NCI-H748 treated with DMSO at 0.1 percent for 48 hours (cell line): ENCODE results near the gene B3GNT5.

Experiments used
- DNase-seq: peaks from one replicate; lab custom pipeline; 2025; lab: John Stamatoyannopoulos, UW

Gene B3GNT5

DNA sequence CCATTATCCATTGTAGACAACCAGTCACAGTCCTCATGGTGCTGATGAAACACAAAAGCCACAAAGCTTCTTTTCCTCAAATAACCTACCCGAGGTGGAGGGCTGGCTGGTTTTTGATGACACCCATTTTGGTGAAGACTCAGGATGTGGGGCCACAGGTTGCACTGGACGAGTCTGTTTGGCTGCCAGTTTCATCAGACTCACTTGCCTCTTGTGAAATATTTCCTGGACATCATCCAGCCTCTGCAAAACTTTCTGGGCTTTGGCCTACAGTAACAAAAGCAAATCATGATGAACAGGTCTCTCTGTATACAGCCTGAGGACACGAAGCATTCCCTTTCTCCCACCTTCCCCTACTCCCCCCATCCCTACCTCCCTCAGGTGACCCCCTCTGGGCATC, 42.2 kb downstream of the B3GNT5 start:
- DNase-seq = no peak

DNA sequence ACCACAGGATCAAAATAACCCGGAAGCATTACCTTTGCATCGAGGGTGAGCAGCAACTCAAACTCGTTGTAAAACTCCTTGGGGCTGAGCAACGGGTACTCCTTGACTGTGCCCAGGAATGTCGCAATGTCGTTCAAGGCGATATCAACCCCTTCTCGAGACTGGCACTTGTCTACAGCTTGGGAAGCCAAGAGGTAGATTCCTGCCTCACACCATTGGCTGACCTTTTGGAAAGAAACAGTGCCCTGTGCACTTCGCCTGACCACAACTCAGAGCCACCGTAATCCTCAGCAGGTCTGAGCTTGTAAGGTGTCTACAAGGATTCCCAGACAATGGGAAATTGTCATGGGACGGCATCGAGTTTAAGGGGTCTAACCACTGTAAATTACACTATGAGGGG, 43.9 kb downstream of the B3GNT5 start:
- no peak for DNase-seq

DNA sequence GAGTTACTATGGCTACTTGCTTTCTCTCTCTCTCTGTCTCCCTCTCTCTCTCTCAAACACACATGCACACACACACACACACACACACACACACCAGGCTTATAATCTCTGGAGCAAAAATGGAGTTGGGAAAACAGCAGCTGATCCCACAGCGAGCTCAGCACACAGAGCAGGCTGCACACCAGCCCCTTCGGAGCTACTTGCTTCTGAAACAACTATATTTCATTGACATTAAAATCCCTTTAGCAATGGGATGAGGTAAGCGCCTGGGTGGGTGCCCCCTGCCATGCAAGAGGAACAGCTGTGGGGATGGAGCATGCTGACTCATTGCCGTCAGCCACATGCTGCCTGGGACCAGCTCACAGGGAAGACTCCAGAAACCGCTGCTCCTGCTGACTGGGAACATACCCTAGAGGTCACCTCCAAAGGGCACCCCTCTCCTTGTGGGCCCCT, 45.7 kb downstream of the B3GNT5 start:
- DNase-seq = no peak

DNA sequence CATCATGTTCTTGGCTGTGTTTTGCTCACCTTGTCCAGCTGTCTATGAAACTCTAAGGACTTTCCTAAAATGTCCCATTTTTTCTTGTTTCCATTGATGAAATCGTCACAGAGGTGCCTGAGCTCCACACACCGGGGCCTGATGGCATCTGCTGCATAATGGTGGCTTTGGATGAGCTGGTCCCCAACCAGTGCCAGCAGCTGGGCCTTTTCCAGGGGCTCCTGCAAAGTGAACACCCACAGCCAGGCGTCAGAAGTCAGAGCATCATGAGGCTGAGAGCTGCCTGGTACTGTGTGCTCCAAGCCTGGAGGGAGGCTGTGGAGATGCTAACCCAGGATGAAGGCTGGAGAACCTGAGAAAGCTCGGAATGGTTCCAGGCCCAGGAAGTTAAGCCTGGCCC, 46.9 kb downstream of the B3GNT5 start:
- no peak for DNase-seq

DNA sequence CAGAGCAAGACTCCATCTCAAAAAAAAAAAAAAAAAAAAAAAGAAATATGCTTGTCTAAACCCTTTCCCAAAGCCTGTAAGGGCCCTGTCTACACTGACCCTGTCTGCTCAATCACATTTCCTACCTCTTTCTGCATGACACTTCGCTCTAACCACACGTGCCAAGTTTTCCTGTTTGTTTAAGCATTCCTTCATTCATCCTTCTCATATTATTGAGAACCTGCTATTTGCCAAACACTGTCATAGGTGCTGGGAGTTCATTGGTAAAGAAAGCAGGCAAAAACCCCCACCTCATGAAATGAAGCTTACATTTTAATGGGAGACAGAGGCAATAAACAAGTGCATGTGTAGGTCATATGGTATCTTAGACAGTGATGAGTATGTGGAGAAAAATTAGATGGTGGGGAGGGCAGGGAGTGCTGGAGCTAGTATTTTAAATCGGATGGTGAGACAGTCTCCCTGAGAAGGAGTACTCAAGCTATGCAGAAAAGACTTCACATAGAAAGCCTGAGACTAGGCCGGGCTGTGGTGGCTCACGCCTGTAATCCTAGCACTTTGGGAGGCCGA, 48.0 kb downstream of the B3GNT5 start:
- no peak for DNase-seq

DNA sequence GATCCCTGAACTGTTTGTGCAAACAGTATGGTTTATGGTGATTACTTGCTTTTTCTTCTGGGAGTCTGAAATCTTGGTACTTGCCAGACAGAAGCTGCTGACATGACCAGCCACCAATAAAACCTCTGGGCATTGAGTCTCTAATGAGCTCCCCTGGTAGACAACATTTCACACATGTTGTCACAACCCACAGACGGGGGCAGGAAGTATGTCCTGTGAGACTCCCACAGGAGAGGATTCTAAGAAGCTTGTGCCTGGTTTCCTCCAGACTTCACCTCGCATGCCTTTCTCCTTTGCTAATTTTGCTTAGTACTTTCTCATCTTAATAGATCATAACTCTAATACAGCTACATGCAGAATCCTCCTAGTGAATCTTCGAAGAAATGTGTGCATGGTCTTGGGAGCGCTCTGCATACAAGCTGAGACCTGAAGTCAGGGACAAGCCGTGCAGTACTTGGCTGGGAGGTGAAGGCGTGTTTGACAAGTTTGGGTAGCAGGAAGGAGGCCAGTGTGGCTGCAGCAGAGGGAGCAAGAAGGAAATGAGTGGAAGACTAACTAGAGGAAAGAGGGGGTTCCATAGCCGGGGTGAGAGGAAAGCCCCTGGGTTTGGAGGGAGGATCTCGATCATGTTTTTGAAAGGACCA, 49.0 kb downstream of the B3GNT5 start:
- DNase-seq = no peak

DNA sequence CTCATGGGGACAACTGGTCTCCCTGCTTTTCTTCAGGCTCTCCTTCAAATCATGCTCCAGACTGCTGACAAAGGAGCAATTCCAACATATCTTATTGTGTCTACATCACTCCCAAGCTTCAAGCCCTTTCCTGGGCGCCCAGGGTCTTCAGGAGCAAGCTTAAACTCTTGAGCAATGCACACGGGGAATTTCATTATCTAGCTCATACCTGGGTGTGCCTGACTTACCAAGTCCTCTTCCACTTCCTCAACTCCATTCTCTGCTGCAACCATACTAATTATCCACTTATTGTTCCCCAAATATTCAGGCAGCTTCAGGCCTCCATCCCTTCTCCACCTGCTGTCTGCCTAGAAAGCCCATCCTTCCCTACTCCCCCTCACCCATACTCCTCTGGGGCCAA, 50.6 kb downstream of the B3GNT5 start:
- no peak for DNase-seq

DNA sequence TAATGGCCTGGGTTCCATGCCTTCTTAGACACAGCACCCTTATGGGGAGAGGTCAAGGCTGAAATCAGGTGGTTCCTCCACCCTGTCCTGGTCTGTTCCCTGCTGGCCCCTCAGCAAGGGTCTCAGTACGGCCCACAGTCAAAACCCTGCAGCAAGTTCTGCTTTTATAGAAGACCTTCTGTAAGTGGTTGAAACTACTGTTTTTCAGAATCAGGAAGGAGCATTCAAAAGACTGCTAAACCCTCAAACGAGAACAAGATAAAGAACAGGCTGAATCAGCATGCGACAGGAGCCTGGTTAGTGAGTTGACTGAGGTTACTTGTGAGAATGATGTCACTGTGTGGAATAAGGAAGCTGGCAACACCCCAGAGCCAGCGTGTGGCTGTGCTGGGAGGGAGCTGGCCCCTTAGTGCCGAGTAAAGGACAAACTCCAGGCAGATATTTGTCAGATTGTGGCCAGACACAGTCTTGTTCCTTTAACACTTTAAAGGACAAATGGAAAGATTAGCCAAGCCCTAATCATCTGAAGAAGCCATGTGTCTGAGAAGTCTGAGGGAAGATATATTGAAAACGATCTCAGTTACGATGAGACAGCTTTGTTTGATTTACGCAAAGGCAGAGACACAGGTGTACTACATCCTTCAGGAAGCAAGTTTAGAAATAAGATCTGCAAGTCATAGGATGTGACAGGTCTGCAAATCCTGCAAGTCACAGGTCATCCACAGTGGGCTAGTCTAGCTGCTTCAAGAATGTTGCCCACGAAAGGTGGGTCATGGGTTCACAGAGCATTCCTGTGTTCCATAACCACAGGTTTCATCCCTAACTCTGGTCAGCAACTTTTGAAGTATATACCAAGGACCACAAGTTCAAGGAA, 54.0 kb downstream of the B3GNT5 start:
- DNase-seq = no peak

DNA sequence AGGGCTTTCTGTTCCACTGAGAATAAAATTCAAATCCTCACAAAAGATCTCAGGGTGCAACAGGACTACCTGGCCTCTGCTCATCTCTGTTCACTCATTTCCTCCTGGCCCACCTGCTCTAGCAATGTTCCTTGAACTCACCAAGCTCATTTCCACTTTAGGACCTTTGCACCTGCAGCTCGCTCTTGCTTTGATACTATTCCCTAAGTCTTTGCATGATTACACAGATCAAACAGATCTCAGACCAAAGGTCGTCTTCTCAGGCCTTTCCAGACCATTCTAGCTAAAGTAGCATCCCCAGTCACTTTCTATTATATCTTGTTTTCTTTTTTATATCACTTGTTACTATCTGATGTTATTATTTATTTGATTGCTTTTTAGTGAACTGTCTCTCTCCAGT, 54.7 kb downstream of the B3GNT5 start:
- DNase-seq = no peak

DNA sequence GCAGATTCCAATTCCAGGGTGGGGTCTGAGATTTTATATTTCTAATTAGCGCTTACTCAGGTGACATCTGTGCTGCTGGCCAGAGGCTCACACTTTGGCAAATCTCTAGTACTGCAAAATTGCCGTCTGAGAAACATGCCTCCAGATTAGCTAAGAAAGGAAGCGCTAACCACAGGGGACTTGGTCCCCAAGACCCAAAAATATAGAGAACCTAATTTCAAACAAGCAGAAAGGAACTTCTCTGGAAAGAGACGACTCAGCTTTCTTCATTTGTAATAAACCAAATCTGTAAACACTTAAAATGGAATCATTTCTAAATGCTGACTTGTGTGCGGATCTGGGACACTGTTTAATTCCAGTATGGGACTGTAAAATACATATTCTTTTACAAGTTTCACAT, 55.7 kb downstream of the B3GNT5 start:
- no peak for DNase-seq

DNA sequence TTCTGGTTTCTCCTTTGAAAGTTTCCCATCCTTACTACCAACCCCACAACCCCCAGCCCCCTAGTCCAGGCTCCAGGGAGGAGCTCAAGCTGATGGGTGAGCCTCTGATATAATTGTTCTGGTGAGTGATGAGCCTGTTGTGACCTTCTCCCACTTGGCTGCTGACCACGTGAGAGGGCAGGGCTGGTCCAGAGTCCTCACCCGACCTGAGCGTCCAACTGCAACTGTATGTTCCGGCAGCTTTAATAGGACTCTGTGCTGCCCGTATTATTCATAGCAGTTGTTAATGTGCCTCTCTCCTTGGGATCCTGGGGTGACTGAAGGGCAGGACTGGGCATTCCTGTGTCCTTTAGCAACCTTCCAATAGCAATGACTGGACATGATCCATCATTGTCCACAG, 56.2 kb downstream of the B3GNT5 start:
- DNase-seq = no peak

DNA sequence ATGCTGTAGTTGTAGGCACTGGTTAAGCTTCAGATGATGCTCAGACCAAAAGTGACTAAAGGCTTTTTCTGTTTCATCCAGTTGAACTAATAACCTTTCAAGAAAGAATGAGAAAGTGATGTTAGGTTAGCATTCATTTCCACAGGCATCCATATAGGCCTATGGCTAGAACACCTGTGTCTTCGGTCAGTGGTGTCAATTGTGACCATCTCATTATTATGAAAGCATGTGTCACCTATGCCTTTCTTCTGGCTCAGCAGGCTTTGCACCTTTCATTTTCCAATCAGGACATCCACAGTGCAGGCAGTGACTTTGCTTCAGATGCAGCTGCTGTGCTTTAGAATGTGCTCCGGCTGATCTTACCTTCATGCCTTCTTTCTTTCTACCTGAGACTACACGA, 57.9 kb downstream of the B3GNT5 start:
- DNase-seq = no peak

DNA sequence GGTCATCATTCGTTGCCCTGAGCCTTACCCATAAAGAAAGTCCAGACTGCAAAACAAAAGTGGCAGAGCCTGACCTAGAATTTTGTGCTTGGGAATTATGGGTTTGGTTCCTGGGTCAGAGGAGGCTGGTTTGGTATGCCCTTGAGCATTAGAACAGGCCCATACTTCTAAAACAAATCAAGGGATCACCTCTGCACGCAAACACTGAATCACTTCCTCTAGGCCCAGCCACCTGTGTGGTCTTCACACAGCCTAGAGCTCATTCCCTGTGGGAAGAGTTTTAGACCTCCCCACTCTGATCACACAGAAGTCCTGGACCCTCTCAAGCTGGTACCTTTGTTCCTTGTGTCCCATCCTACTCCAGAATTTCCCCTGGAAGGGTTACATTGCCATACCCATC, 59.4 kb downstream of the B3GNT5 start:
- no peak for DNase-seq

DNA sequence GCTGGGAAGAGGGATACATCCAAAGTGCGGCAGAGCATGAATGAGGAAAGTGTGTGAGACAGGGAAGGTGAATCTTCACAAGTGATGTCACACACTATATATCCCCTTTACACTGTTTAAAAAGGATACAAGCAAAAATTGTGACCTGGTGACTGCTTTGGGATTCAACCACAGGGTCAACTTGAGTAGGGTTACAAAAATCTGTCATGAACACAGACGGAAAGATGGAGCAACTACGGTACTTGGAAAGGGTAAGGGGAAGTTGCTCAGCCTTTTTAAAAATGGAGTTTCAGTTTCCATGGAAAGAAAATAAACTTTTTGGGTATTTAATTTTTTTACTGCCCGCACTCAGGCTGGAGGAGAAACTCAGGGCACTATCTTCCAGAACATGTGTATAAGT, 60.3 kb downstream of the B3GNT5 start:
- DNase-seq = no peak

DNA sequence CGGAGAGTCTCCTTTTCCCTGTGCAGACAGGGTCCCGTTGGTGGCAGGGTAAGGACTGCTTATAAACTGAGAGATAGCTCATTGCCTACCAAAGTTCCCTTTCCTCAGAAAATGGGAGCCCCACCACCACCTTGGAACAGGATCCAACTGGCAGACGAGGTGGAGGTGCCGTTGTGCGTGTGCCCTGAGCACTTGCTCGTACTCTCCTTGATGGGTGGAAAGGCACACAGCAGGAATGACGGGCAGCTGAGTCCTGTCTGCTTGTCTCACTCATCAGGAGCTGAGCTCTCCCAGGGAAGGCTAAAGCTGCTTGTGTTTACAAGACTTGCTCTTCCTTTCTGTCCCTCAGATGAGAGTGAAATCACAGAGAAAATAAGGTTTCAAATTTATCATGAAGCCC, 60.7 kb downstream of the B3GNT5 start:
- DNase-seq = no peak

DNA sequence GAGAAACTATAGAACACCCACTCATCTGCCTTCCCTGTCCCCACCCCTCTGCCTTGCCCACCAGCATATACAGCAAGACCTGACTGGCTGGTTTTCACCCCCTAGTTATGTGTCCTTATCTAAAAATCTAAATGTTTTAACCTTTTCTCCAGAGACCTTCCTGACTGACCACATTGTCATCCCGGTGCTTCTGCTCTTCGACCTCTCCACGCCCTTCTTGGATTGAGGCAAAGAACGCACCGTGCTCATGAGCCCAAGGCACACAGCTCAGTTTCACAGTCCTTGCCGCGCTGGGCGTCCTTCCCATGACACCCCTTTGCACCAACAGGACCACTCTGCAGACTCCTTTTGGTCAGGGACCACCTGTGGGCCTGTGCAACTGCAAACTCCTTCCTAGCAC, 62.7 kb downstream of the B3GNT5 start:
- DNase-seq = no peak

DNA sequence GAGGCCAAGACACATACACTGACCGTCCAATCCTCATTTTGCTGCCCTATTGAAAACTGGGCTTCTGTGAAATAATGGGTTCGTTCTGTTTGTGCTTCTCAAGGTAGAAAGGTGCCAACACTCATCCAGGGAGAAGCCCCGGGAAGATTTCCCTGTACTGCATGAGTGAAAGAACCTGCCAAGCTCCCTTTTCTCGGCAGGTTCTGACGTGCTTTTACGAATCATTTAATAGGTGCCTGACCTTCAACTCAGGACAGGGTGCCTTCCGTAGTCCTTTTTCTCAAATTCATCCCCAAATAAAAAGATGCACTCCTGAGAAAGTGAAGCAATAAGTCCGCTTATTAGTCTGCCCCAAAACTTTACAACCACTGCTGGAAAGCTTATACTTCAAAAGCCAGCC, 64.2 kb downstream of the B3GNT5 start:
- DNase-seq = no peak

DNA sequence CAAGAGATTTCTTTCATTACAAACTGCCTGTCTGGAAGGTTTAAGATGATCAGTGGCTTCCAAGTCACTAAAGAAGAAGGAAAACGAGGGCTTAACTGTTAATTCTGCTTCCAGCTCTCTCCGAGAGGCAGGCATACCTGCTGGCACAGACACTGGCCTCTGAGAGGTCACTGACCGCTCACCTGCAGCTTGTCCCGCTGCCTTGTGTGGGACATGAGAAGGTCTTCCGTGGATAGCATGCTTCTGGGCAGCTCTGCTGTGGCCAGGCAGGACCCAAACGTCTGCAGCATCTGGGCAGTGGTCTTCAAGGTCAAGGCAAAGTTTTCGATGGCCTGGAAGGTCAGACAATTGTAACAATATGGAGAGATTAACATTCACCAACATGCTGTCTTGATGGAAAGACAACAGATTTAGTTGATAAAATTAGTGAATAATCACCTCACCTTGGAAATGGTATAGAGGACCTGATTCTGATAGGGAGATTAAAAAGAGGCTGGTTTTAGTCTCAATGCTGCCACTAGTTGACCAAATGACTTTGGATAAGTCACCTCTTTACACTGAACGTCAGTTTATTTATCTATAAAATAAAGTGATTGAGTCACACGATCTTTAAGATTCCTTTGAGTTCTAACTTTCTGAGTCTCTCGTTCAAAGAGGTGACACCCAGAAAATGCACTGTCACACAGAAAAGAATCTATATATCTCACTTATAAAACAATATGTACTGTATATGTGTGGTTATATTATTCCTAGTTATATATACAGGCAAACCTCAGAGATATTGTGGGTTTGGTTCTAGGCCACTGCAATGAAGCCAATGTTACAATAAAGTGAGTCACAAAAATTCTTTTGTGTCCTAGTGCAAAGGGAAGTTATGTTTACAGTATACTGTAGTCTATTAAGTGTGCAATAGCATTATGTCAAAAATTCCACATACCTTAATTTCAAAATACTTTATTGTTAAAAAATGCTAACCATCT, 65.1 kb downstream of the B3GNT5 start:
- DNase-seq = no peak

DNA sequence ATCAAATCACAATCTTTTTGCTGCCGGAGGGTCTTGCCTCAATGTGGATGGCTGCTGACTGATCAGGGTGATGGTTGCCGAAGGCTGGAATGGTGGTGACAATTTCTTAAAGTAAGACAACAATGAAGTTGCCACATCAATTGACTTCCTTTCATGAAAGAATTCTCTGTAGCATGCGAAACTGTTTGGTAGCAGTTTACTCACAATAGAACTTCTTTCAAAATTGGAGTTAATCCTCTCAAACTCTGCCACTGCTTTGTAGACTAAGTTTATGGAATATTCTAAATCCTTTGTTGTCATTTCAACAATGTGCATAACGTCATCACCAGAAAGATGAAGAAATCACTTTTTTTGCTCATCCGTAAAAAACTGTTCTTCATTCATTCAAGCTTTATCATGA, 65.8 kb downstream of the B3GNT5 start:
- no peak for DNase-seq

DNA sequence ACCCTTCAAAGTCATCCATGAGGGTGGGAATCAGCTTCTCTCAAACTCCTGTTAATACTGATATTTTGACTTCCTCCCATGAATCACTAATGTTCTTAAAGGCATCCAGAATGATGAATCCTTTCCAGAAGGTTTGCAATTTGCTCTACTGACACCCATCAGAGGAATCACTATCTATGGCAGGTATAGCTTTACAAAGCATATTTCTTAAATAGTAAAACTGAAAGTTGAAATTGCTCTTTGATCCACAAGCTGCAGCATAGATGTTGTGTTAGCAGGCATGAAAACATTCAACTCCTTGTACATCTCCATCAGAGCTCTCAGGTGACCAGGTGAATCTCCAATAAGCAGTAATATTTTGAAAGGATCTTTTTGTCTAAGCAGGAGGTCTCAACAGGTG, 66.3 kb downstream of the B3GNT5 start:
- no peak for DNase-seq
